PC-9 (cell line): ENCODE data around the gene LEKR1. TPM values are rescaled to one million over a fixed set of nuclear protein-coding genes. Genes with fewer than 3 reads are reported as not detected.

Experiments used
- BruUV-seq: library from RNA; stranded (reverse); fragments of 400-500 nt; replicated peaks from 2 replicates; lab custom pipeline; 2021; lab: Mats Ljungman, UMichigan
- CTCF ChIA-PET: fragments of 300-600 bp; sonication (Branson Sonifier 250); formaldehyde crosslinking; loops from one replicate; lab custom pipeline; 2022; ENCODE audit warnings: antibody characterized with exemption; lab: Charles Lee
- POLR2A ChIA-PET: fragments of 300-600 bp; sonication (Branson Sonifier 250); formaldehyde crosslinking; loops from one replicate; lab custom pipeline; 2022; ENCODE audit warnings: antibody characterized with exemption; ENCODE audit not compliant: unreplicated experiment; lab: Charles Lee
- DNase-seq, 2 experiments: peaks; one replicate each; pipeline versions ENCODE4 v3.0.0 to v3.0.0-alpha.2; 2015 to 2022; ENCODE audit warnings: mixed read lengths in 1 of 2
- H2AFZ ChIP-seq: fragments of 200-600 bp; sonication (generic); 2 replicates; pipeline ENCODE4 v1.8.1; 2017; ENCODE audit warnings: antibody characterized with exemption
- H3F3A ChIP-seq: fragments of 200-600 bp; sonication (generic); 2 replicates; pipeline ENCODE4 v1.8.1; 2017; ENCODE audit warnings: antibody characterized with exemption, mild to moderate bottlenecking, low read depth; ENCODE audit not compliant: insufficient read depth
- H3K27ac ChIP-seq: fragments of 200-600 bp; sonication (generic); 2 replicates; pipeline ENCODE4 v1.6.1; 2016; ENCODE audit warnings: mixed run types
- H3K27me3 ChIP-seq: fragments of 200-600 bp; sonication (generic); 2 replicates; pipeline ENCODE4 v1.6.1; 2016; ENCODE audit warnings: low read depth, mixed run types; ENCODE audit not compliant: insufficient read depth
- H3K36me3 ChIP-seq: fragments of 200-600 bp; sonication (generic); 2 replicates; pipeline ENCODE4 v1.6.1; 2016; ENCODE audit warnings: low read depth, mixed run types
- H3K4me1 ChIP-seq: fragments of 200-600 bp; sonication (generic); replicated peaks from 2 replicates; pipeline ENCODE4 v1.6.1; 2016; ENCODE audit warnings: mixed run types; ENCODE audit not compliant: insufficient read depth
- H3K4me2 ChIP-seq: fragments of 200-600 bp; sonication (generic); 2 replicates; pipeline ENCODE4 v1.6.1; 2017; ENCODE audit warnings: mixed run types
- H3K4me3 ChIP-seq: fragments of 200-600 bp; sonication (generic); 2 replicates; pipeline ENCODE4 v1.6.1; 2016; ENCODE audit warnings: mixed run types
- H3K79me2 ChIP-seq: fragments of 200-600 bp; sonication (generic); 2 replicates; pipeline ENCODE4 v1.6.1; 2017; ENCODE audit warnings: low read depth, mixed run types
- H3K9me2 ChIP-seq: fragments of 200-600 bp; sonication (generic); 2 replicates; pipeline ENCODE4 v1.8.1; 2017; ENCODE audit warnings: mild to moderate bottlenecking; ENCODE audit not compliant: insufficient read depth
- H3K9me3 ChIP-seq: fragments of 200-600 bp; sonication (generic); 2 replicates; pipeline ENCODE4 v1.8.1; 2016; ENCODE audit warnings: low read depth; ENCODE audit not compliant: insufficient read depth
- H4K20me1 ChIP-seq: fragments of 200-600 bp; sonication (generic); 2 replicates; pipeline ENCODE4 v1.8.1; 2017; ENCODE audit not compliant: insufficient read depth
- EZH2 ChIP-seq: fragments of 200-600 bp; sonication (generic); IDR thresholded peaks from 2 replicates; pipeline ENCODE4 v1.8.0; 2017; ENCODE audit warnings: antibody characterized with exemption, low read depth
- intact Hi-C: fragments of 100-400 bp; cut with micrococcal nuclease; formaldehyde crosslinking; loops from one replicate; pipeline ENCODE4 v1.10.0; 2022; ENCODE audit not compliant: unreplicated experiment
- total RNA-seq: library from RNA; stranded (reverse); gene quantifications from 2 replicates; pipeline ENCODE4 v1.2.3, GENCODE V29; 2021
- TF ChIP-seq, protein P1 (sequence below): fragments of 200-600 bp; sonication (generic); conservative IDR thresholded peaks from 2 replicates; pipeline ENCODE4 v1.6.1; 2017; ENCODE audit warnings: mixed run types, antibody characterized with exemption, mild to moderate bottlenecking, moderate library complexity

The LEKR1 gene
- total RNA-seq, 1 experiment from 2014 or later: 3.9 TPM

- POLR2A ChIA-PET: no interaction called here
- intact Hi-C loops: loop anchor here (10.0 kb wide), 1 partner anchor 1209 kb away; the partner anchor contains the start of gene GMPS
- H3K27me3 ChIP-seq: no peaks in the 10 kb centered on the region
- H3F3A ChIP-seq: peaks cover 55% of the 10 kb centered on the region
- H3K27ac ChIP-seq: peak overlapping the region; percentile 92
- no peaks in the 10 kb centered on the region for H3K36me3 ChIP-seq
- H3K4me1 ChIP-seq: peaks cover 65% of the 10 kb centered on the region
- peak overlapping the region; percentile 58; the same call in 1 of the 2 replicates for H3K4me2 ChIP-seq
- no peaks in the 10 kb centered on the region for H4K20me1 ChIP-seq
- TF ChIP-seq EZH2: no peak
- TF ChIP-seq, protein P1, sequence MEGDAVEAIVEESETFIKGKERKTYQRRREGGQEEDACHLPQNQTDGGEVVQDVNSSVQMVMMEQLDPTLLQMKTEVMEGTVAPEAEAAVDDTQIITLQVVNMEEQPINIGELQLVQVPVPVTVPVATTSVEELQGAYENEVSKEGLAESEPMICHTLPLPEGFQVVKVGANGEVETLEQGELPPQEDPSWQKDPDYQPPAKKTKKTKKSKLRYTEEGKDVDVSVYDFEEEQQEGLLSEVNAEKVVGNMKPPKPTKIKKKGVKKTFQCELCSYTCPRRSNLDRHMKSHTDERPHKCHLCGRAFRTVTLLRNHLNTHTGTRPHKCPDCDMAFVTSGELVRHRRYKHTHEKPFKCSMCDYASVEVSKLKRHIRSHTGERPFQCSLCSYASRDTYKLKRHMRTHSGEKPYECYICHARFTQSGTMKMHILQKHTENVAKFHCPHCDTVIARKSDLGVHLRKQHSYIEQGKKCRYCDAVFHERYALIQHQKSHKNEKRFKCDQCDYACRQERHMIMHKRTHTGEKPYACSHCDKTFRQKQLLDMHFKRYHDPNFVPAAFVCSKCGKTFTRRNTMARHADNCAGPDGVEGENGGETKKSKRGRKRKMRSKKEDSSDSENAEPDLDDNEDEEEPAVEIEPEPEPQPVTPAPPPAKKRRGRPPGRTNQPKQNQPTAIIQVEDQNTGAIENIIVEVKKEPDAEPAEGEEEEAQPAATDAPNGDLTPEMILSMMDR: no peak
- H3K79me2 ChIP-seq: no peaks in the 10 kb centered on the region
- no peak overlapping the region for H3K4me3 ChIP-seq
- no peaks in the 10 kb centered on the region for H3K9me3 ChIP-seq
- H2AFZ ChIP-seq: no peak overlapping the region
- H3K9me2 ChIP-seq: no peaks in the 10 kb centered on the region
- DNase-seq: no peak
- no TSS peak for BruUV-seq
- CTCF ChIA-PET: no interaction called here
Observed at GRCh38 chr3:157083824-157084223, 257.7 kb downstream of the LEKR1 start.

DNA sequence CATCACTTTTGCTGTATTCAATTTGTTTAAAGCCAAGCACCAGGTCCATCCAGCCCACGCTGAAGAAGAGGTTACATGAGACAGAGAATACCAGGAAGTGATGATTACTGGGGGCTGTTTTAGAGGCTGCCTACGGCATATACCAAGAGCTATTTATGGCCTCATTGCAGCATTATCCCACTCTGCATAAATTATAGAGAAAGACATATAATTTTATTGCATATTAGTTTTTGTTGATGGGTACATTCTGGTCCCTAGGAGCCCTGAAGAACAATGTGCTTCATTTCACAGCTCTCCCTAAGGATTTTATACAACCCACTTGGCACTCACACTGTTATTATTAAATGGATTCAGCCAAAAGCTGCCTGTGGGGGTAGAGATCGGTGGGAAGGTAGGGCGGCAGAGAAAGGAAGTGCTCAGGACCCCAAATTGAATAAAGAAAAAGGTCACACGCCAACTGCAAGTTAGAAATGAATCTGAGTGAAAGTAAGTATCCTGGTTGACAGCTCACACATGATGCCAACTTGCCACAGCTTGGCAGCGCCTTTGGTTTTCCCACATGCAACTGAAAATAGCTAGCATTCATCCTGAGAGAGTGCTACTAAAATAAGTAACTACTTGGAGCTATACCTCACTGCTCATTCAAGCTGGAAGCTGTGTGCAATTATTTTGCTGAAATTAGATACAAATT, 260.1 kb downstream of the LEKR1 start:
- CTCF ChIA-PET: interaction anchor here (0.9 to 2.4 kb wide), 2 partner anchors 51 to 410 kb away, joined by 3 to 7 read pairs; no protein-coding TSS in a partner anchor
- POLR2A ChIA-PET: interaction anchor here (0.6 kb wide), 5 partner anchors 9 to 413 kb away, joined by 3 to 5 read pairs (median 4); no protein-coding TSS in a partner anchor

DNA sequence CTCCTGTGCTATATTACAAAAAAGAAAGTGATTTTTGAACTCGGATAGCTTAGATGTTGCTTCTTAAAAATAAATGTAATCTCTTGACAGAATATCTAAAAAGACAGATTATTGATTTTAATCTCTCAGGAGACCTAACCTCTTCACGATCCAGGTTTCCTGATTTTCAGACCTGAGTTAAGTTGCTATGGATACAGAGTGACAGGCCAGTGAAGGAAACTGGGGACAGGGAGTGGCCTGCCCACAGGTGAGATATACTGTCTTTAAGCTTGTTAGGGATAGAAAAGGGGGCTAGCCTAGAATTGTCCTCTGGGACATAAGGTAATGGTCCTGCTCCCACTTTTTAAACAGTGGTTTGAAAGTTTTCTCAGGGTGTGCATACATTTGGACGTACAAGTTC, 260.6 kb downstream of the LEKR1 start:
- POLR2A ChIA-PET: interaction anchor here (0.6 to 2.5 kb wide), 6 partner anchors 9 to 875 kb away, joined by 3 to 39 read pairs (median 4); no protein-coding TSS in a partner anchor
- TF ChIP-seq, protein P1: no peak
- no peak for TF ChIP-seq EZH2
- Histone ChIP-seq H3F3A (peaks cover 50% of the 10 kb centered on the region), H2AFZ (no peak overlapping the region), H3K4me3 (peak overlapping the region; percentile 62; the same call in 1 of the 2 replicates), H3K4me1 (peaks cover 66% of the 10 kb centered on the region), H4K20me1 (no peaks in the 10 kb centered on the region), H3K27ac (peak overlapping the region; percentile 99), H3K9me2 (no peaks in the 10 kb centered on the region), H3K4me2 (peak overlapping the region; percentile 99), H3K9me3 (no peaks in the 10 kb centered on the region), H3K27me3 (no peaks in the 10 kb centered on the region), H3K36me3 (no peaks in the 10 kb centered on the region), H3K79me2 (no peaks in the 10 kb centered on the region)
- no TSS peak for BruUV-seq
- peak; percentile 9 to 34 for DNase-seq
- intact Hi-C loops: loop anchor here (1.0 to 10.0 kb wide), 3 partner anchors 43 to 1212 kb away; partner anchors contain the start of genes GMPS and SSR3
- CTCF ChIA-PET: interaction anchor here (0.9 to 2.4 kb wide), 3 partner anchors 28 to 411 kb away, joined by 3 to 7 read pairs (median 3); no protein-coding TSS in a partner anchor

More for the DNA sequence above, 260.1 kb downstream of the LEKR1 start:
- intact Hi-C loops: loop anchor here (1.0 to 10.0 kb wide), 2 partner anchors 531 to 1211 kb away; partner anchors contain the start of genes GMPS and SSR3
- H3K4me2 ChIP-seq: peak overlapping the region; percentile 99
- peaks cover 52% of the 10 kb centered on the region for H3F3A ChIP-seq
- H3K79me2 ChIP-seq: no peaks in the 10 kb centered on the region
- DNase-seq: peak in 1 of 2 experiments; percentile 23
- H4K20me1 ChIP-seq: no peaks in the 10 kb centered on the region
- H3K27ac ChIP-seq: peak overlapping the region; percentile 99
- TF ChIP-seq, protein P1: no peak
- no peak for TF ChIP-seq EZH2
- no peaks in the 10 kb centered on the region for H3K9me3 ChIP-seq
- H3K4me1 ChIP-seq: peaks cover 70% of the 10 kb centered on the region
- no peaks in the 10 kb centered on the region for H3K9me2 ChIP-seq
- no peaks in the 10 kb centered on the region for H3K36me3 ChIP-seq
- H3K4me3 ChIP-seq: no peak overlapping the region
- no TSS peak for BruUV-seq
- H3K27me3 ChIP-seq: no peaks in the 10 kb centered on the region
- no peak overlapping the region for H2AFZ ChIP-seq
